MM.1S (cell line): ENCODE data around the gene TMEM116.

Source experiments
- DNase-seq: peaks from one replicate; pipeline ENCODE4 v3.0.0-alpha.2; 2015
- H2AFZ ChIP-seq: fragments of 300-600 bp; sonication (generic); 2 replicates; pipeline ENCODE4 v1.6.0; 2016; ENCODE audit warnings: antibody characterized with exemption, low read length
- H3F3A ChIP-seq: fragments of 300-600 bp; sonication (generic); 2 replicates; pipeline ENCODE4 v1.6.1; 2016; ENCODE audit warnings: mild to moderate bottlenecking, antibody characterized with exemption, low read length, moderate library complexity, mixed read lengths; ENCODE audit not compliant: insufficient read depth
- H3K27ac ChIP-seq: fragments of 300-600 bp; sonication (generic); 2 replicates; pipeline ENCODE4 v1.5.1; 2016; ENCODE audit warnings: mild to moderate bottlenecking, low read length
- H3K27me3 ChIP-seq: fragments of 300-600 bp; sonication (generic); replicated peaks from 2 replicates; pipeline ENCODE4 v1.6.0; 2016; ENCODE audit warnings: low read length; ENCODE audit not compliant: insufficient read depth
- H3K36me3 ChIP-seq: fragments of 300-600 bp; sonication (generic); replicated peaks from 2 replicates; pipeline ENCODE4 v1.6.1; 2016; ENCODE audit warnings: mild to moderate bottlenecking, low read length, mixed read lengths; ENCODE audit not compliant: insufficient read depth
- H3K4me1 ChIP-seq: fragments of 300-600 bp; sonication (generic); 2 replicates; pipeline ENCODE4 v1.6.1; 2016; ENCODE audit warnings: low read length, mixed read lengths
- H3K4me2 ChIP-seq: fragments of 300-600 bp; sonication (generic); 2 replicates; pipeline ENCODE4 v1.6.0; 2016; ENCODE audit warnings: low read depth, low read length
- H3K4me3 ChIP-seq: fragments of 300-600 bp; sonication (generic); 2 replicates; pipeline ENCODE4 v1.5.1; 2016; ENCODE audit warnings: low read length, mixed read lengths
- H3K79me2 ChIP-seq: fragments of 300-600 bp; sonication (generic); 2 replicates; pipeline ENCODE4 v1.6.1; 2016; ENCODE audit warnings: mixed run types, low read length, mixed read lengths
- H3K9ac ChIP-seq: fragments of 300-600 bp; sonication (generic); 2 replicates; pipeline ENCODE4 v1.6.1; 2016; ENCODE audit warnings: low read length, mixed read lengths
- H3K9me2 ChIP-seq: fragments of 300-600 bp; sonication (generic); replicated peaks from 2 replicates; pipeline ENCODE4 v1.6.1; 2016; ENCODE audit warnings: mild to moderate bottlenecking, low read length, mixed read lengths; ENCODE audit not compliant: insufficient read depth
- H3K9me3 ChIP-seq: fragments of 300-600 bp; sonication (generic); replicated peaks from 2 replicates; pipeline ENCODE4 v1.6.1; 2016; ENCODE audit warnings: mild to moderate bottlenecking, low read length, mixed read lengths; ENCODE audit not compliant: insufficient read depth
- H4K20me1 ChIP-seq: fragments of 300-600 bp; sonication (generic); 2 replicates; pipeline ENCODE4 v1.6.1; 2016; ENCODE audit warnings: mild to moderate bottlenecking, low read length, moderate library complexity, mixed read lengths; ENCODE audit not compliant: insufficient read depth
- EZH2 ChIP-seq: fragments of 300-600 bp; sonication (generic); optimal IDR thresholded peaks from 2 replicates; pipeline ENCODE3; 2017; ENCODE audit warnings: low read depth, mild to moderate bottlenecking, antibody characterized with exemption, low read length, mixed read lengths
- EZH2phosphoT487 ChIP-seq: fragments of 300-600 bp; sonication (generic); IDR thresholded peaks from 2 replicates; pipeline ENCODE4 v1.6.1; 2018; ENCODE audit warnings: antibody characterized with exemption, low read length
- TF ChIP-seq, protein P1 (sequence below): fragments of 300-600 bp; sonication (generic); IDR thresholded peaks from 2 replicates; pipeline ENCODE4 v1.5.1; 2016; ENCODE audit warnings: antibody characterized with exemption, low read length, mixed read lengths

The TMEM116 gene

DNA sequence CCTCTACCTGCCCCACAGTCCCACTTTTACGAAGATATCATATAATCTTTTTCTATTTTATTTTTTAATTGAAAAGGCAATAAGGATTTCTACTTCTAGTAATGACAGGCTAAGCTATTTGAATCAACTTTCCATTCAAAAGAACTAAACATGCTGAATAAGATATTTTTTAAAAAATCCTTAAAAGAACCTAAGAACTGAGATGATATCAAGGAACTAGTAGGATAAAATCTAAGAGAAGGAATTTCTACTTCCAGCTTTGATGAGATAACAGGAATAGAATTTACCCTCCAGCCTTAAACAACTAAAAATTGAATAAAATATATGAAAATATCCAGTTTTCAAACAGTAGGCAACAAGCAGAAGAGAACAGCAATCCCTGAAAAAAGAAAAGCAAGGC is 69.0 kb downstream of the TMEM116 start:
- Histone ChIP-seq H3K4me3 (no peak overlapping the region), H3K27me3 (no peaks in the 10 kb centered on the region), H3K36me3 (no peaks in the 10 kb centered on the region), H3K9ac (no peak overlapping the region), H3K27ac (no peak overlapping the region), H3F3A (no peaks in the 10 kb centered on the region), H3K9me3 (no peaks in the 10 kb centered on the region), H2AFZ (no peak overlapping the region), H3K4me1 (0 out of 2 replicates have a peak, but pooled peaks cover under 1% of the 10 kb centered on the region), H3K4me2 (no peak overlapping the region), H3K9me2 (no peaks in the 10 kb centered on the region), H3K79me2 (no peaks in the 10 kb centered on the region), H4K20me1 (no peaks in the 10 kb centered on the region)
- TF ChIP-seq EZH2phosphoT487 (no peak), EZH2 (no peak)
- TF ChIP-seq, protein P1, sequence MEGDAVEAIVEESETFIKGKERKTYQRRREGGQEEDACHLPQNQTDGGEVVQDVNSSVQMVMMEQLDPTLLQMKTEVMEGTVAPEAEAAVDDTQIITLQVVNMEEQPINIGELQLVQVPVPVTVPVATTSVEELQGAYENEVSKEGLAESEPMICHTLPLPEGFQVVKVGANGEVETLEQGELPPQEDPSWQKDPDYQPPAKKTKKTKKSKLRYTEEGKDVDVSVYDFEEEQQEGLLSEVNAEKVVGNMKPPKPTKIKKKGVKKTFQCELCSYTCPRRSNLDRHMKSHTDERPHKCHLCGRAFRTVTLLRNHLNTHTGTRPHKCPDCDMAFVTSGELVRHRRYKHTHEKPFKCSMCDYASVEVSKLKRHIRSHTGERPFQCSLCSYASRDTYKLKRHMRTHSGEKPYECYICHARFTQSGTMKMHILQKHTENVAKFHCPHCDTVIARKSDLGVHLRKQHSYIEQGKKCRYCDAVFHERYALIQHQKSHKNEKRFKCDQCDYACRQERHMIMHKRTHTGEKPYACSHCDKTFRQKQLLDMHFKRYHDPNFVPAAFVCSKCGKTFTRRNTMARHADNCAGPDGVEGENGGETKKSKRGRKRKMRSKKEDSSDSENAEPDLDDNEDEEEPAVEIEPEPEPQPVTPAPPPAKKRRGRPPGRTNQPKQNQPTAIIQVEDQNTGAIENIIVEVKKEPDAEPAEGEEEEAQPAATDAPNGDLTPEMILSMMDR = no peak
- DNase-seq = no peak

DNA sequence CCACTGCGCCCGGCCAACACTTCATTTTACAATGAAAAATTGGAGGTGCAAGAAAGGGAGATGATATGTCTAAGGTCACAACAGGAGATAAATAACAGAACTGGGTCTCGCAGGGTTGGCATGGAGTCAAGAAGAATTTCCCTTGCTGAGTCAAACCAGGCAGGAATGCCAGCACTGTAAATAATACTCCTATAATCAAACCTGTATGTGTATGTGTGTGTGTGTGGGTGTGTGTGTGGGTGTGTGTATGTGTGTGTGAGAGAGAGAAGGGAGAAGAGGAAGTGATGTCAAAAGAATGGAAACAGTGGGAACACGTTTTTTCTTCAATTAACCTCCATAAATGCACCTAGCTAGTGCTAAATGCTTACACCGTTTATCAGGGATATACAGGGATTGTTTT is 70.4 kb downstream of the TMEM116 start:
- H3K36me3 ChIP-seq = no peaks in the 10 kb centered on the region
- no peak for DNase-seq
- no peak overlapping the region for H2AFZ ChIP-seq
- H3K4me1 ChIP-seq = 0 out of 2 replicates have a peak, but pooled peaks cover 3% of the 10 kb centered on the region
- no peak overlapping the region for H3K27ac ChIP-seq
- no peaks in the 10 kb centered on the region for H3K27me3 ChIP-seq
- no peaks in the 10 kb centered on the region for H3K9me2 ChIP-seq
- no peak for TF ChIP-seq EZH2
- TF ChIP-seq, protein P1 = no peak
- TF ChIP-seq EZH2phosphoT487 = no peak
- no peak overlapping the region for H3K9ac ChIP-seq
- H4K20me1 ChIP-seq = no peaks in the 10 kb centered on the region
- no peaks in the 10 kb centered on the region for H3K79me2 ChIP-seq
- H3F3A ChIP-seq = no peaks in the 10 kb centered on the region
- no peak overlapping the region for H3K4me3 ChIP-seq
- H3K9me3 ChIP-seq = no peaks in the 10 kb centered on the region
- no peak overlapping the region for H3K4me2 ChIP-seq

DNA sequence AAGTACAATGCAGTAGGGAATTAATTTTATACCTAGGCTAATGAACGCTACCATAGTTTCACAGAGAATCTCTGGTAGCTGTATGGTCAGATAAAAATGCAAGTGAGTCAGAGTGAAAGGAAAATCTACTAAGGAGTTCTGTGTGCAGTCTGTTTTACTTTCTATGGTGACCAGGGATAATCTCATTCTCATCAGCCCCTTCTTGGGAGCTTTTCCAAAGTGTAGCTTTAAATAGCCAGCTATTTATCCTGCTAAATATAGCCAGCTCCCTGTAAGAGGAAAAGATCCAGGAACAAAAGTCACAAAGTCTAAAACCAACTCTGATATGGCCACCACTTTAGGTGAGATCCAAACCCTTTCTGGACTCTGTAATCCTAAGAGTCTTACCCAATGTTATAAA is 75.5 kb downstream of the TMEM116 start:
- no peaks in the 10 kb centered on the region for H3K79me2 ChIP-seq
- H3K9me3 ChIP-seq = no peaks in the 10 kb centered on the region
- TF ChIP-seq EZH2 (no peak), EZH2phosphoT487 (no peak)
- TF ChIP-seq, protein P1 = no peak
- no peaks in the 10 kb centered on the region for H4K20me1 ChIP-seq
- H3F3A ChIP-seq = no peaks in the 10 kb centered on the region
- H3K9ac ChIP-seq = no peak overlapping the region
- H3K4me3 ChIP-seq = no peak overlapping the region
- no peak for DNase-seq
- no peak overlapping the region for H3K4me2 ChIP-seq
- no peaks in the 10 kb centered on the region for H3K36me3 ChIP-seq
- no peaks in the 10 kb centered on the region for H3K9me2 ChIP-seq
- no peak overlapping the region for H3K27ac ChIP-seq
- H3K27me3 ChIP-seq = no peaks in the 10 kb centered on the region
- 0 out of 2 replicates have a peak, but pooled peaks cover 3% of the 10 kb centered on the region for H3K4me1 ChIP-seq
- no peak overlapping the region for H2AFZ ChIP-seq
